Measurements from ENCODE around the gene UHRF2. TPM values are rescaled to one million over a fixed set of nuclear protein-coding genes. Genes with fewer than 3 reads are reported as not detected.

Gene UHRF2
- total and polyA plus RNA-seq, 2 of the 4 experiments (the other 2 are of a cell fraction): 27.6 to 37.3 TPM

DNA sequence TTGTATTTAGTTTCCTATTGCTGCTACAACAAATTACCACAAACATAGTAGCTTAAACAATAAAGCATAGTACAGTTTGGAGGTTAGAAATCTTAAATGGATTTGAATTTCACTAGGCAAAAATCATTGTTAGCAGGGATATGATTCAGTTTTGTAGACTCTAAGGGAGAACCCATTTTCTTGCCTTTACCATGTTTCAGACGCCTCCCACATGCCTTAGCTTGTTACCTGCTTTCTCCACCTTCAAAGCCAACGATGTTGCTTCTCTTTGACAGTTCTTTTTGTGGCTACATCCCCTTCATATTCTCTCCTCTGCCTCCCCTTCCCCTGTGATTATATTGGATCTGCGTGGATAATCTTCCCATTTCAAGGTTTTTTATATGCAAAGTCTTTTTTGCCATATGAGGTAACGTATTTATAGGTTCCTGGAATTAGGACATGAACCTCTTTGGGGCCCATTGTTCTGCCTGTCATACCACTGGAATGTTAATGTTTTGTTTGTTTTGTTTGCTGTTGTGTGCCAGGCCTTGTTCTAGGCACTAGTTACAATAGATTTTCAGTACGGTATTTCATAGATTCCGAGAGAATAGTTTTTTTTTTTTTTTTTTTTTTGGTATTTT lies 54.1 kb downstream of the UHRF2 start:
- no CpG with 5 or more reads among the region's 6 CpGs for WGBS, 2 experiments (ENCODE audit: extremely low coverage in 2 of 2, insufficient read length in 1 of 2)
- ChIA-PET CTCF (no interaction called here), POLR2A (ENCODE audit: unreplicated experiment) (no interaction called here)

More for the DNA sequence above, 54.1 kb downstream of the UHRF2 start:
- ATAC-seq (ENCODE audit: low read depth) (no peak), DNase-seq (no peak)
- H3K56ac ChIP-seq (ENCODE audit: extremely low read depth, insufficient read depth, low read length): no peak overlapping the region
- no peak overlapping the region for H3K14ac ChIP-seq (replicated peaks; ENCODE audit: low read depth, low read length)
- H4K91ac ChIP-seq (ENCODE audit: insufficient read depth, low read depth, low read length): no peak overlapping the region
- H3K4me1 ChIP-seq (ENCODE audit: control insufficient read depth, insufficient read depth, low read length): no peaks in the 10 kb centered on the region
- H3K9ac ChIP-seq (ENCODE audit: low read depth, low read length): no peak overlapping the region
- H2BK15ac ChIP-seq (ENCODE audit: low read depth, low read length): no peak overlapping the region
- no peaks in the 10 kb centered on the region for H3K27me3 ChIP-seq (ENCODE audit: control insufficient read depth, insufficient read depth, low read length)
- no peak overlapping the region for H3K4ac ChIP-seq (ENCODE audit: low read depth, low read length)
- no peaks in the 10 kb centered on the region for H3K9me3 ChIP-seq (ENCODE audit: control insufficient read depth, insufficient read depth, low read length)
- no peak overlapping the region for H2BK5ac ChIP-seq (ENCODE audit: low read depth, low read length, poor library complexity, severe bottlenecking)
- no peak overlapping the region for H4K5ac ChIP-seq (ENCODE audit: low read depth, low read length)
- no peak overlapping the region for H2BK20ac ChIP-seq (ENCODE audit: low read depth, low read length)
- no peak overlapping the region for H2AK5ac ChIP-seq (ENCODE audit: low read depth, low read length)
- H4K20me1 ChIP-seq (ENCODE audit: insufficient read depth, low read length): peaks cover 5% of the 10 kb centered on the region; the same call in 1 of the 2 replicates
- peaks cover 32 to 61% of the 10 kb centered on the region in 2 experiments for H3K79me1 ChIP-seq (ENCODE audit: low read depth in 1 of 2, low read length in 2 of 2)
- no peak overlapping the region for H3K4me3 ChIP-seq (ENCODE audit: insufficient read depth, low read depth, low read length)
- H2AFZ ChIP-seq (replicated peaks; ENCODE audit: low read length, poor library complexity): no peak overlapping the region
- in situ Hi-C loops (cut with MboI; ENCODE audit: low sequenced_read_pairs): no loop called here
- no peak overlapping the region for H2BK120ac ChIP-seq (ENCODE audit: low read depth, low read length)
- H3K18ac ChIP-seq (ENCODE audit: low read depth, low read length): no peak overlapping the region
- TF ChIP-seq FOS (IDR thresholded peaks at IDR 0.05; ENCODE audit: low read depth, low read length) (no peak), USF2 (IDR thresholded peaks at IDR 0.05; ENCODE audit: low read depth, low read length) (no peak), MAZ (IDR thresholded peaks at IDR 0.05; ENCODE audit: borderline replicate concordance, low read depth, low read length) (no peak), RAD21 (IDR thresholded peaks at IDR 0.05; ENCODE audit: low read length) (no peak), POLR2A (IDR thresholded peaks at IDR 0.05; ENCODE audit: low read depth, low read length) (no peak), CHD1 (IDR thresholded peaks at IDR 0.05; ENCODE audit: low read depth, low read length) (no peak), SMC3 (IDR thresholded peaks at IDR 0.05; ENCODE audit: low read depth, low read length) (no peak), MAFK (IDR thresholded peaks at IDR 0.05; ENCODE audit: low read depth, low read length) (no peak), RFX5 (IDR thresholded peaks at IDR 0.05; ENCODE audit: low read depth, low read length) (no peak)
- TF ChIP-seq, protein P1, sequence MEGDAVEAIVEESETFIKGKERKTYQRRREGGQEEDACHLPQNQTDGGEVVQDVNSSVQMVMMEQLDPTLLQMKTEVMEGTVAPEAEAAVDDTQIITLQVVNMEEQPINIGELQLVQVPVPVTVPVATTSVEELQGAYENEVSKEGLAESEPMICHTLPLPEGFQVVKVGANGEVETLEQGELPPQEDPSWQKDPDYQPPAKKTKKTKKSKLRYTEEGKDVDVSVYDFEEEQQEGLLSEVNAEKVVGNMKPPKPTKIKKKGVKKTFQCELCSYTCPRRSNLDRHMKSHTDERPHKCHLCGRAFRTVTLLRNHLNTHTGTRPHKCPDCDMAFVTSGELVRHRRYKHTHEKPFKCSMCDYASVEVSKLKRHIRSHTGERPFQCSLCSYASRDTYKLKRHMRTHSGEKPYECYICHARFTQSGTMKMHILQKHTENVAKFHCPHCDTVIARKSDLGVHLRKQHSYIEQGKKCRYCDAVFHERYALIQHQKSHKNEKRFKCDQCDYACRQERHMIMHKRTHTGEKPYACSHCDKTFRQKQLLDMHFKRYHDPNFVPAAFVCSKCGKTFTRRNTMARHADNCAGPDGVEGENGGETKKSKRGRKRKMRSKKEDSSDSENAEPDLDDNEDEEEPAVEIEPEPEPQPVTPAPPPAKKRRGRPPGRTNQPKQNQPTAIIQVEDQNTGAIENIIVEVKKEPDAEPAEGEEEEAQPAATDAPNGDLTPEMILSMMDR (conservative IDR thresholded peaks at IDR 0.05; ENCODE audit: low read depth, low read length): no peak
- TF ChIP-seq, protein P2, sequence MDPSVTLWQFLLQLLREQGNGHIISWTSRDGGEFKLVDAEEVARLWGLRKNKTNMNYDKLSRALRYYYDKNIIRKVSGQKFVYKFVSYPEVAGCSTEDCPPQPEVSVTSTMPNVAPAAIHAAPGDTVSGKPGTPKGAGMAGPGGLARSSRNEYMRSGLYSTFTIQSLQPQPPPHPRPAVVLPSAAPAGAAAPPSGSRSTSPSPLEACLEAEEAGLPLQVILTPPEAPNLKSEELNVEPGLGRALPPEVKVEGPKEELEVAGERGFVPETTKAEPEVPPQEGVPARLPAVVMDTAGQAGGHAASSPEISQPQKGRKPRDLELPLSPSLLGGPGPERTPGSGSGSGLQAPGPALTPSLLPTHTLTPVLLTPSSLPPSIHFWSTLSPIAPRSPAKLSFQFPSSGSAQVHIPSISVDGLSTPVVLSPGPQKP (IDR thresholded peaks at IDR 0.05; ENCODE audit: borderline replicate concordance, low read depth, low read length): no peak
- intact Hi-C loops (cut with micrococcal nuclease): no loop called here
- H4K8ac ChIP-seq (ENCODE audit: low read depth in 2 of 2, low read length in 2 of 2): no peak overlapping the region
- peaks cover 7% of the 10 kb centered on the region for H3K36me3 ChIP-seq (ENCODE audit: control insufficient read depth, insufficient read depth, low read length)
- no peak overlapping the region for H3K4me2 ChIP-seq (ENCODE audit: low read depth, low read length)
- H3K23ac ChIP-seq (ENCODE audit: low read depth, low read length): no peak overlapping the region
- H2AK9ac ChIP-seq (replicated peaks; ENCODE audit: low read depth, low read length, poor library complexity): no peak overlapping the region
- dilution Hi-C loops (cut with HindIII; ENCODE audit: low sequenced_read_pairs, unreplicated experiment): no loop called here
- no peak overlapping the region for H3K27ac ChIP-seq (ENCODE audit: insufficient read depth, low read length)
- H3K9me1 ChIP-seq (ENCODE audit: insufficient read depth, low read length): peaks cover 5% of the 10 kb centered on the region; the same call in 1 of the 2 replicates
- no TSS peak for BruUV-seq (replicated peaks)
